NCI-H2081 (cell line): ENCODE results near the gene NUDT16.
"Not testable (repeated sequence)": the region's sequence is repeated elsewhere in the genome, so short reads cannot be mapped to it uniquely, and the experiment has no call there.

Source experiments
- DNase-seq, 2 experiments: peaks; one replicate each; lab custom pipeline; 2025; lab: John Stamatoyannopoulos, UW

Gene NUDT16

DNA sequence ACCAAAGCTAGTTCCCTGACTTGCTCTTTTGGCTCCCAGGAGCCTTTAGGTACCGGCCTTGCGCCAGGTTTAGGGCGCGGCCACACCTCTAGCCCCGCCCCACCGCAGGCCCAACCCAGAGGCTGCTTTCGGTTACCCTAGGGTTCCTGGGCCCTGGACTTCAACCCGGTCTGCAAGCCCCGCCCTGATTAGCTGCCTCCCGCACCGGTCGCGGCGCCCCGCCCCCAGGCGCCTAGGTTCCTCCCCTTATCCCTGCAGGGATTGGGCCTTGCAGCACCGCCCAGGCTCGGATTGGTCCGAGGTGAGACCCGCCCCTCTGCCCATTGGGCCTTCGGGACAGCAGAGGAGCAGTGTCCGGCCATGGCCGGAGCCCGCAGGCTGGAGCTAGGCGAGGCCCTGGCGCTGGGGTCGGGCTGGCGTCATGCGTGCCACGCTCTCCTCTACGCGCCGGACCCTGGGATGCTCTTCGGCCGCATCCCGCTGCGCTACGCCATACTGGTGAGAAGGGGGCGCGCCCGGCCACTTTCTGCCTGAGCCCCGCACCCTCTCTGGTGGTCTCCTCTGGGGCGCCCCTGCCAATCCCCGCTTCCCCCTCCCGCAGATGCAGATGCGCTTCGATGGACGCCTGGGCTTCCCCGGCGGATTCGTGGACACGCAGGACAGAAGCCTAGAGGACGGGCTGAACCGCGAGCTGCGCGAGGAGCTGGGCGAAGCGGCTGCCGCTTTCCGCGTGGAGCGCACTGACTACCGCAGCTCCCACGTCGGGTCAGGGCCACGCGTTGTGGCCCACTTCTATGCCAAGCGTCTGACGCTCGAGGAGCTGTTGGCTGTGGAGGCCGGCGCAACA lies at the start of gene NUDT16:
NUDT16 (plus strand) TSS at position 330 of the 847 bp plus-strand sequence; CDS start at position 361, 31 bp downstream.
- peak; percentile 99 to 100 for DNase-seq

DNA sequence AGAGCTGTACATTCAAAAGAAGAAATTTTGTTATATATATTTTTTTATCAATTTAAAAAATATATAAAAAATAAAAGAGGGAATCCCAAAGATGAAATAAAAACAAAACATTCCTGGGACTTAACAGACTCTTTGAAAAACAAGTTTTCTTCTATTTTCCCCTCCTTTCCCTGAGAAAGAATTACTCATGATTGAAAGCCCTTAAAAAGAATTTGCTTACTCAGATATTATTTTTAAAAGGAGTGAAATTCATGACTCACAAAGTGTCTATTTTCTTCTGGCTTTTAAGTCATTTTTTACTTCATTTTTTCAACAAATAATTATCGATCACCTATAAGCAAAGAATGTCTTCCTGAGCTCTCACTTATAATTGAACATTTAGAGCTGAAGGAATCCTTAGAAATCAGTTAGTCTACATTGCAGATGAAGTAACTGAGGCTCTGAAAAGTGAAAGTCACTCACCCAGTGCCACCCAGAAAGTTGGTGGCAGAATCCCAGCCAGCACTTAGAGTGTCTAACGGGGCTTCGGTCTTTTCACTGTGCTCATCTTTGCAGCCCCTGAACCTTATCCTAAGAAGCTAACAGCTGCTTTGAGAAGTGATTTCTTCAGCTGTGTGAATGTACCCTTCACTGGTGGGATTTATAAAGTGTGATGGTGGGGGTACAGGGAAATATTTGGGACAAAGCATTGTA lies 42.5 kb upstream of the NUDT16 start:
- no peak for DNase-seq

- no peak for DNase-seq
Measured at GRCh38 chr3:131341761-131342160, 39.8 kb upstream of the NUDT16 start.

GRCh38 chr3:131348911-131349310 lies 32.7 kb upstream of the NUDT16 start:
- no peak for DNase-seq

DNA sequence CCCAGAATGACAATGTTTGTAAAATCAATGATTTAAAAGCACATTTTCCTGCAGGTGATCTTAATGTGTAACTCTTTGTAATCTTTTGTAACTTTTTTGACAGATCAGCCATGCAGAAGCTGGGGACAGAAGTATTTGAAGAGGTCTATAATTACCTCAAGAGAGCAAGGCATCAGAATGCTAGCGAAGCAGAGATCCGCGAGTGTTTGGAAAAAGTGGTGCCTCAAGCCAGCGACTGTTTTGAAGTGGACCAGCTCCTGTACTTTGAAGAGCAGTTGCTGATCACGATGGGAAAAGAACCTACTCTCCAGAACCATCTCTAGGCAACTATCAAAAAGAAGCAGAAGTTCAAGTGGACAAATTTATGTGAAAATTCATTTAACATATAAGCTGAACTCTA lies 32.1 kb upstream of the NUDT16 start:
- no peak for DNase-seq

- no peak for DNase-seq
Measured at GRCh38 chr3:131349946-131350347, 31.6 kb upstream of the NUDT16 start.

DNA sequence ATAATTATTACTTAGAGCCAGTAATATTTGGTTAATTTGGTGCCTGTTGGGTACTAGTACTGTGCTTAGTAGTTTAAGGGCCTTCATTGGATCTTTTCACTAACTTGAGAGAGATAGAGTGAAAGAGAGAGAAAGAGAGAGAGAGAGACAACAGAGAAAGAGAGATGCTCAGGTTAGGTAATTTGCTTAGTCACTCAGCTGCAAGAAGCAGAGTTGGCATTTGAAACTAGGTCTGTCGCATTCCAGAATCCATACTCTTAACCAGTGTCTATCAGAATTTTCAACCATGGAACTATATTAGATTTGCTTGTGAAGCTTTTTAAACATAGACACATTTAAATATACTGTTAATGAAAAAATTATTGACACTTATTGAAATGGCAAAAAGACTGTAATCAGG lies 31.1 kb upstream of the NUDT16 start:
- no peak for DNase-seq

- no peak for DNase-seq
Measured at GRCh38 chr3:131353016-131353877, 28.3 kb upstream of the NUDT16 start.

- no peak for DNase-seq
Measured at GRCh38 chr3:131353986-131354385, 27.6 kb upstream of the NUDT16 start.

DNA sequence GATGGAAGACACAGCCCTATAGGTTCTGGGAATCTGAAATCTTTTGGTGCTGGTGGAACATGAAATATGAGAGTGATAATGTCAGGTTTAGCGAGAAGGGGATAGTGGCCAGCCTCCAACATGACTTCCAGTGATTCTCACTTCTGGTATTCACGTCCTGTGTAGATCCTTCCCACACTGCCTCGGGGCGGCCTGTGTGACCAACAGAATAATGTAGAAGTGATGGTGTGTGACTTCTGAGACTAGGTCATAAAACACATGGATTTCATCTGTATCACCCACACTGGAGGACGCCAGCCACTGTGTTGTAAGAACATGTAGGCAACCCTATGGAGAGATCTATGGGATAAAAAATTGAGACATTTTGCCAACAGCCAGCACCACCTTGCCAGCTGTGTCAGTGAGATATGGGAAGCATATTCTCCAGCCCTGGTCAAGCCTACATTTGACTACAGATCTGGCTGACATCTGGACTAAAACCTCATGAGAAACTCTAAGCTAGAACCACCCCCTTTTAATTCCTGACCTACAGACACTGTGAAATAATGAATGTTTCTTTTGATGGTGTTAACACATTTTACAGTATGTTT lies 25.5 kb upstream of the NUDT16 start:
- DNase-seq: no peak

DNA sequence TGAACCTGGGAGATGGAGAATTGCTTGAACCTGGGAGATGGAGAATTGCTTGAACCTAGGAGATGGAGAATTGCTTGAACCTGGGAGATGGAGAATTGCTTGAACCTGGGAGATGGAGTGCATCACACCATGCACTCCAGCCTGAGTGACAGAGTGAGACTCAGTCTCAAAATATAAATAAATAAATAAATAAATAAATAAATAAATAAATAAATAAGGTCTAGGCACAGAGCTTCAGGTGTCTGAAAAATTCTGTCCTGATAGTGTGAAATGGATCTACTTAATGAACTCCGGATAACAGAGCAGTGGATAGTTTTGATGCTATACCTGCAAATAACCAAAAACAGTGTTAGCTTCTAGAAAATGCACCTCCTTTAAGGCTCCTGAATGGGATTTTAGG lies 24.3 kb upstream of the NUDT16 start:
- no peak for DNase-seq

DNA sequence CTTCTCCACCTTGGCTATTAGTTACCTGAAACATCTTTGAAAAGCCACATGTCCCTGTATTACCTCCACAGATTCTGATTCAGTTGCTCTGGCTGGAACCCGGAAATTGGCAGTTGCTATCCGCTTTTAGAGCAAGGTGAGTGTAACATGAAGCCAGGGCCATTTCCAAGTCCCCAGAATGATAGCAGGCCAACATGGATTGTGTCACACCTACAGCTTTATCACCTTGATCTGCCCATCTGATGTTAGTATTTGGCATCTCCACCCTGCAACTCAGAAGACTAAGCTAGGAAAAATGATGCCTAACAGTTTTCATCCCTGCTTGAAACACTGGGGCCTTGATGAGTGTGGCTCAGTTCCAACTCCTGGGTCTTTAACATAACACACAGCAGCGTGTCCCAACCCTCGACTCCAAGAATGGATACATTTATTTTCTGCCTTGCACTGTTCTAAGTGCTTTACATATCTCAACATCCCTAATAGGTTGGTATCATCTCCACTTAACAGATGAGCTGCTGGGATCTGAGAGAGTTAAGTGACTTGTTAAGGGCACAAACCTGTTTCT lies 21.3 kb upstream of the NUDT16 start:
- DNase-seq: no peak

GRCh38 chr3:131361066-131361463 lies 20.5 kb upstream of the NUDT16 start:
- DNase-seq: not testable (repeated sequence)

DNA sequence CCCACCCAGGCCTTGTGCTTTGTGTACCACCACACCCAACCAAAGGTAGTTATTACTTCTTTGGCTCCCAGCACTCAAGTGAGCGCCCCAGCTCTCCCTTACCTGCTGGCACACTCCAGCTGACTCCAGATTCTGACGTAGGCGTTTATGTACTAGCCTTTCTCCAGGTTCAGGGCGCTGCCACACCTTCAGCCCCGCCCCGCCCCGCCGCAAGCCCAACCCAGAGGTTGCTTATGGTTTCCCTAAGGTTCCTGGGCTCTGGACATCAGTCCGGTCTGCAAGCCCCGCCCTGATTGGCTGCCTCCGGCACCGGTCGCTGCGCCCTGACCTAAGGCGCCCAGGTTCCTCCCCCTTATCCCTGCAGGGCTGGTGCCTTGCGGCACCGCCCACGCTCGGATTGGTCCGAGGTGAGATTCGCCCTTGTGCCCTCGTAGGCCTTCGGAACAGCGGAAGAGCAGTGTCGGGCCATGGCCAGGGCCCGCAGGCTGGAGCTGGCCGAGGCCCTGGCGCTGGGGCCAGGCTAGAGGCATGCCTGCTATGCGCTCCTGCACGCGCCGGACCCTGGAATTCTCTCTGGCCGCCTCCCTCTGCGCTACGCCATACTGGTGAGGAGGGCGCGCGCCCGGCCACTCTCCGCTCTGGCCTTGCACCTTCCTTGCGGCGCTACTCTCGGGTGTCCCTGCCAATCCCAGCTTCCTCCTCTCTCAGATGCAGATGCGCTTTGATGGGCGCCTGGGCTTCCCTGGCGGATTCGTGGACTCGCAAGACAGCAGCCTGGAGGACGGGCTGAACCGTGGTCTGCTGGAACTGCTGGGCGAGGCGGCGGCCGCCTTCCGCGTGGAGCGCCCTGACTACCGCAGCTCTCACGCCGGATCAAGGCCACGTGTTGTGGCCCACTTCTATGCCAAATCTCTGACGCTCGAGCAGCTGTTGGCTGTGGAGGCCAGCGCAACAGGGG lies 19.8 kb upstream of the NUDT16 start:
- DNase-seq: peak; percentile 15 to 49

DNA sequence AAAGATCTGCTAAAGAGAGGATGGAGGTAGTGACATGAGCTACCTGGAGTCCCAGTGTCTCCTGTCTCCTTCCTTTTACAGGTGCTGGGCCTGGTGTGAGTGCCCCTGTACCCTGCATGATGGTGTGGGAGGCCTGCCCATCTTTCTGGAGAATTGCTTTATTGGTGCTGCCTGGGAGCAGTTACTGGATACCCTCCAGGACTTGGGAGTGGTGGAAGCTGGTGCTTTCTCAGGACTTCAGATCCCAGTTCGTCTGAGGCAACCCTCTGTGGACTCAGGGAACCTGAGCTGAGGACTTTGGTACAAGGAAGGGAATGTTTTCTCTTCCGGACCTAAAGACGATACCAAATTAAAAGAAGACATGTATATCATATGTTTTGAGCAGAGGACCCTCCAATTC lies 18.3 kb upstream of the NUDT16 start:
- no peak for DNase-seq

- DNase-seq: no peak
Measured at GRCh38 chr3:131370935-131371687, 10.5 kb upstream of the NUDT16 start.

DNA sequence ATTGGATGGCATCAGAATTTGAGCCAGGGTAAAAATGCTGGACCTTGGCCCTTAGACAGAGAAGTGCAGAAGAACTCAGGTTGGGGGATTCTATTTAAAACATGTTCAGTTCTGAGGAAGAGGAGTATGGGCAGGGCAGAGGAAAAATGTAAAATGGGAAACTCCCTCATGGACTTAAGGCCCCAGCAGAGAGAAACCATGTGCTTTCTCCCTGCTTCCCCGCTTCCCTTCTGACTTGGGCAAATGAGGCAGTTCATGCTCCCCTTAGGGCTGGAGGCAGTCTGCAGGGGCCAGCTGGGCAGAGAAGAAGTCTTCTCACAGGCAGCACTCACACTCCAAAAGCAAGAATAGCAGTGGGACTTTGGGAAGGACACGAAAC lies 9.9 kb upstream of the NUDT16 start:
- DNase-seq: no peak

DNA sequence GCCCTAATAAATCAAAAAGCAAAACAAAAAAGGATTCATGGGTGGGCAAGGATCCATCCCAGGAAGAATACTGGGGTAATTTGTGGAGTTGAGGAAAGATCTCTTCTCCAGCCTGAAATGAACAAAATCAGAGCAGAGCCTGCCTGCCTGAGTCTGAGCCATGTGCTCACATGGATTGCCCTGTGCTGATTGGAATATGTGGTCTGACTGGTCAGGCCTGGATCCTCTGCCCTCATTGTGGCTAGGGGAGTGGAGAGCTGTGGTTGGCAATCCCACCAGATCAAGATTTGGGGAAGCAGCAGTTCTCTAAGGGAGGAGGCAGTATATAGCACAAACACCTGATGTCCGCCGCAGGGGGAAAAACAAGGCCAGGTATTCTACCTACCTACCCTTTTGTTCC lies 6.8 kb upstream of the NUDT16 start:
- DNase-seq: no peak

GRCh38 chr3:131380821-131381444 lies 641 bp upstream of the NUDT16 start:
- not testable (repeated sequence) for DNase-seq
